Spinal cord (tissue), 10 donors: ENCODE data around the gene VPS4A. TPM values are rescaled to one million over a fixed set of nuclear protein-coding genes. Genes with fewer than 3 reads are reported as not detected.

ENCODE experiments used
- DNase-seq, 6 donors: peaks; one replicate each; pipeline versions ENCODE4 v3.0.0 to v3.0.0-alpha.2; 2013 to 2015; ENCODE audit warnings: low spot score in 6 of 6, low read depth in 4 of 6
- H3K27ac ChIP-seq: one replicate; pipeline ENCODE4 v1.5.1; 2013; ENCODE audit warnings: low read depth, low read length, control low read depth
- H3K27me3 ChIP-seq: one replicate; pipeline ENCODE4 v1.6.1; 2013; ENCODE audit warnings: low read length; ENCODE audit not compliant: control insufficient read depth, insufficient read depth
- H3K36me3 ChIP-seq: one replicate; pipeline ENCODE4 v1.6.1; 2013; ENCODE audit warnings: low read length; ENCODE audit not compliant: control insufficient read depth, insufficient read depth
- H3K4me1 ChIP-seq: one replicate; pipeline ENCODE4 v1.6.1; 2013; ENCODE audit warnings: low read length; ENCODE audit not compliant: control insufficient read depth, insufficient read depth
- H3K4me3 ChIP-seq: one replicate; pipeline ENCODE4 v1.5.1; 2013; ENCODE audit warnings: low read depth, low read length, control low read depth
- H3K9me3 ChIP-seq: one replicate; pipeline ENCODE4 v1.6.1; 2013; ENCODE audit warnings: low read length; ENCODE audit not compliant: control insufficient read depth, insufficient read depth
- WGBS: methylation state at CpG from one replicate; pipeline ENCODE4 v1.1.5; 2013; ENCODE audit warnings: missing lambda C conversion rate; ENCODE audit not compliant: insufficient coverage; 5-methylcytosine and 5-hydroxymethylcytosine counted together
- polyA plus RNA-seq, 2 donors: library from polyadenylated mRNA; unstranded; fragments of 120-200 nt; gene quantifications; one replicate each; pipeline ENCODE4 v1.2.1, GENCODE V29; 2013; ENCODE audit not compliant: insufficient read length in 2 of 2
- total RNA-seq, 2 donors: library from RNA; depleted of rRNA in 1 of 2; stranded (reverse); fragments of 120-200 nt in 1 of 2; fragments of >200 nt in 1 of 2; gene quantifications; one replicate each; pipeline versions ENCODE4 v1.2.3 to v1.2.4, GENCODE V29; 2013 to 2014
- donor health status: healthy.

Gene VPS4A
- total and polyA plus RNA-seq, 4 donors, result 23.3 to 76.2 (median 45.6) TPM

GRCh38 chr16:69371564-69371963, 60.4 kb downstream of the VPS4A start:
- WGBS, result no CpG with 5 or more reads among the region's 2 CpGs
- no peak overlapping the region for H3K27ac ChIP-seq
- H3K36me3 ChIP-seq, result peaks cover 66% of the 10 kb centered on the region

GRCh38 chr16:69373019-69373418, 61.9 kb downstream of the VPS4A start:
- no peak overlapping the region for H3K27ac ChIP-seq
- no peak for DNase-seq
- no peak overlapping the region for H3K4me3 ChIP-seq
- no peaks in the 10 kb centered on the region for H3K27me3 ChIP-seq
- no CpG with 5 or more reads among the region's 1 CpG for WGBS
- H3K4me1 ChIP-seq, result no peaks in the 10 kb centered on the region
- H3K9me3 ChIP-seq, result no peaks in the 10 kb centered on the region
- H3K36me3 ChIP-seq, result peaks cover 61% of the 10 kb centered on the region

More at GRCh38 chr16:69371564-69371963, 60.4 kb downstream of the VPS4A start:
- no peaks in the 10 kb centered on the region for H3K4me1 ChIP-seq
- no peaks in the 10 kb centered on the region for H3K9me3 ChIP-seq
- no peak overlapping the region for H3K4me3 ChIP-seq
- no peak for DNase-seq
- no peaks in the 10 kb centered on the region for H3K27me3 ChIP-seq

Other genes starting within 250 kb of the VPS4A start
- gene HAS3, start 205.7 kb upstream of the VPS4A start, total RNA-seq, result 1 to 10 TPM; 1.4 to 1.7 TPM
- 1 to 10 TPM; 5.8 to 6.6 TPM for gene HAS3, start 205.7 kb upstream of the VPS4A start, polyA plus RNA-seq
- 10 to 100 TPM; 44.2 to 46.8 TPM for gene CHTF8, start 178.8 kb upstream of the VPS4A start, total RNA-seq
- gene CHTF8, start 178.8 kb upstream of the VPS4A start, polyA plus RNA-seq, result 10 to 100 TPM; 71.3 to 75.7 TPM
- gene UTP4, start 178.7 kb upstream of the VPS4A start, total RNA-seq, result 10 to 100 TPM; 19.1 to 23.9 TPM
- gene UTP4, start 178.7 kb upstream of the VPS4A start, polyA plus RNA-seq, result 10 to 100 TPM; 36.9 to 37.7 TPM
- gene SNTB2, start 124.2 kb upstream of the VPS4A start, total RNA-seq, result 10 to 100 TPM; 20.5 to 20.8 TPM
- 10 to 100 TPM in 1 of 2 donors, 1 to 10 TPM in 1; 6.6 to 10.7 TPM for gene SNTB2, start 124.2 kb upstream of the VPS4A start, polyA plus RNA-seq
- gene PDF, start 19.2 kb downstream of the VPS4A start, total RNA-seq, result 1 to 10 TPM; 4.1 to 9.4 TPM
- gene PDF, start 19.2 kb downstream of the VPS4A start, polyA plus RNA-seq, result 1 to 10 TPM; 6.5 to 8.0 TPM
- gene COG8, start 28.2 kb downstream of the VPS4A start, total RNA-seq, result 10 to 100 TPM; 34.0 to 40.2 TPM
- gene COG8, start 28.2 kb downstream of the VPS4A start, polyA plus RNA-seq, result 10 to 100 TPM; 31.5 to 41.6 TPM
- 10 to 100 TPM; 15.5 to 16.6 TPM for gene NIP7, start 28.4 kb downstream of the VPS4A start, total RNA-seq
- 10 to 100 TPM; 16.6 to 19.1 TPM for gene NIP7, start 28.4 kb downstream of the VPS4A start, polyA plus RNA-seq
- under 1 TPM in 1 of 2 donors, not detected in 1; 0.33 TPM for gene TMED6, start 40.4 kb downstream of the VPS4A start, total RNA-seq
- gene TMED6, start 40.4 kb downstream of the VPS4A start, polyA plus RNA-seq, result 1 to 10 TPM; 2.3 to 2.4 TPM
- 10 to 100 TPM; 16.6 to 40.8 TPM for gene TERF2, start 74.7 kb downstream of the VPS4A start, total RNA-seq
- gene TERF2, start 74.7 kb downstream of the VPS4A start, polyA plus RNA-seq, result 10 to 100 TPM; 54.5 to 56.8 TPM
- gene CYB5B, start 113.3 kb downstream of the VPS4A start, total RNA-seq, result 10 to 100 TPM; 61.8 to 98.7 TPM
- 100 to 1,000 TPM in 1 of 2 donors, 10 to 100 TPM in 1; 96.5 to 105 TPM for gene CYB5B, start 113.3 kb downstream of the VPS4A start, polyA plus RNA-seq